Measurements from ENCODE around the gene MAMLD1. TPM values are rescaled to one million over a fixed set of nuclear protein-coding genes. Genes with fewer than 3 reads are reported as not detected.

MAMLD1 gene
- total RNA-seq, 2 experiments from 2014 or later, result 1.7 to 1.8 TPM

DNA sequence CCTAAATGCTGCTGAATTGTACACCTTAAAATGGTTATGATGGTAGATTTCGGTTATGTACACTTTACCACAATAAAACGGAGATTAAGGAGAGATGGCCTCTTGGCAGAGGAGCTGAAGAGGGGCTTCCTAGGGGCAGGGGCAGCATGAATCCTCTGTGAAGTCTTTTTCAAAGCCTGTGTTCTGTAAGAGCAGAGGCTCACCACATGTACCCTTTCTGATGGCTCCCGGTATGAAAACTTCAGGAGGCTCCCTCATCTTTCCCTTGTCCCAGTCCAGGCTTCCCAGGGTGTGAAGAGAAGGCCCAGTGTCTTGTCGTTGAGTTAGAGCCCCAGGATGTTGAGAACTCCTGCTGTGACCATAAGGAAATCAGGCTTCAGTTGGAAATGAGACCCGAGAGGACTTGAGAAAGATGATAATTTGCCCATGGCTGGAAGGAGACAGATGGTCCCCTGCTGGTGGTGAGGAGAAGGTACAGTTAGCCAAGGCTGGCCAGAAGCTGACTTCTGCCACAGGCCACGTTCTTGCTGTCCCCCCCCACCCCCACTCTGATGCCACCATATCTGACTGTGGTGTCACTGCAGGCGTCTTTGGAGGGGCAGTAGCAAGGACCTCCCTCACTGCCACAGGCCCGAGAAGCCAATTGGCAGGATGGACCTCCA, 173.5 kb downstream of the MAMLD1 start:
- Mint-ChIP-seq H3K27me3 (ENCODE audit: low read depth) (no peaks in the 10 kb centered on the region), H3K9me3 (peaks cover 11% of the 10 kb centered on the region), H3K4me3 (no peak overlapping the region), H3K27ac (no peak overlapping the region), H3K36me3 (ENCODE audit: low read depth) (peaks cover 2% of the 10 kb centered on the region), H3K4me1 (ENCODE audit: low read depth) (no peaks in the 10 kb centered on the region)
- intact Hi-C loops (cut with micrococcal nuclease), result no loop called here
- no peak for DNase-seq
- CTCF ChIA-PET, result no interaction called here

DNA sequence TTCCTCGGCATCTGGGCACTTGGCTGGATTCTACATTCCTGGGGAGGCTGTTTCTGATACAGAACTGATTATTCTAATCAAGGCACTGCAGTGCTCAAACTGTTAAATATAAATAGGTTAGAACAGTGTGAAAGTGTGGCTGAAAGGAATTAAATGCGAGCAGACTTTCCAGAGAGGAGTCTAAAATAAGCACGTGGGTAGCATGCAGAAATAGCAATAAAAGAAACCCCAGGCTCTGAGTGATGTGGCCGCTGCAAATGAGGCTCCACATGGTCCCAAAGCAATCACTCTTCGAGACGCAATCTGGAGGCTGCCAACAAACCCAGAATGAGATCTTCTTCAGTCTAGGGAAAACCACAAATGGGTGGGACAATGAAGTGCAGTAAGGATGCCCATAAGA, 174.7 kb downstream of the MAMLD1 start:
- no peaks in the 10 kb centered on the region for H3K4me1 Mint-ChIP-seq (ENCODE audit: low read depth)
- peaks cover 2% of the 10 kb centered on the region for H3K36me3 Mint-ChIP-seq (ENCODE audit: low read depth)
- no peaks in the 10 kb centered on the region for H3K27me3 Mint-ChIP-seq (ENCODE audit: low read depth)
- no peak for DNase-seq
- CTCF ChIA-PET, result no interaction called here
- peaks cover 11% of the 10 kb centered on the region for H3K9me3 Mint-ChIP-seq
- intact Hi-C loops (cut with micrococcal nuclease), result no loop called here
- no peak overlapping the region for H3K4me3 Mint-ChIP-seq
- no peak overlapping the region for H3K27ac Mint-ChIP-seq

DNA sequence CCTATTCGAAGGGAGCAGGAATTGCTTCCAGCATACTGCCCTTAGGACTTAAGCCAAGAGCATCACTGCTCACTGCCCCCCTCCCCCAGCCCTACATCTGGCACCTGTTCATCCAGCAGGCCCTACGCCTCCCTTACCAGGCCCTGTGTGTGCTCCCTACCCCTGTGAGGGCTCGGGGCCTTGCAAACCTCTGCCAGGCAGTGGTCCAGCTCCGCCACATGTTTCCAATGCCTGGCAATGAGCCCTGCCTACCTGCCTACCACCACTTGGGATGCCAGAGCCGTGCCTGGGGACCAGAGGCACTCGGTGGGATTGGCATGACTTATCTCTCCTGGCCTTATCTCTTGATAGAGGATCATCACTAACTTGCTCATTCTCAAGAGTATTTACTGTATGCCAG, 177.8 kb downstream of the MAMLD1 start:
- no peaks in the 10 kb centered on the region for H3K27me3 Mint-ChIP-seq (ENCODE audit: low read depth)

DNA sequence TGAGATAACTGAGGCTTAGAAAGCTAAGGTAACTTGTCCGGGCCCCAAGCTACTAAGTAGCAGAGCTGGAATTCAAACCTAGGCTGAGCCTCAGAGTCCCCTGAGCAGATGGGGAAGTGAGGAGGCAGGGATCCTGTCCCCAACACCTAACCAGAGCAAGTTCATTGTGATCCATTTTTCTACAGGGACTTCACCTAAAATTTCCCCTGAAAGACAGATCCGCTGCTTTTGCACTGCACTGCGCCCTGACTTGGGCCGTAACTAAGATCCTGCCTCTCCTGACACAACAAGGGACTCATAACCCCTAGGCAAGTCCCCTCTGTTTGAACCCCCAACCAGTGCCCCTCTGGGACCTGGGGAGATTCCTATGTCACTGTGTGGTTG, 179.7 kb downstream of the MAMLD1 start:
- intact Hi-C loops (cut with micrococcal nuclease), result no loop called here
- no peaks in the 10 kb centered on the region for H3K36me3 Mint-ChIP-seq (ENCODE audit: low read depth)
- no peaks in the 10 kb centered on the region for H3K9me3 Mint-ChIP-seq
- no peak overlapping the region for H3K4me3 Mint-ChIP-seq
- no peaks in the 10 kb centered on the region for H3K27me3 Mint-ChIP-seq (ENCODE audit: low read depth)
- no peak for DNase-seq
- CTCF ChIA-PET, result interaction anchor here (0.9 kb wide), 1 partner anchor 126 kb away, joined by 4 read pairs; no protein-coding TSS in a partner anchor
- peaks cover 12% of the 10 kb centered on the region for H3K4me1 Mint-ChIP-seq (ENCODE audit: low read depth)
- no peak overlapping the region for H3K27ac Mint-ChIP-seq

More for the DNA sequence above, 177.8 kb downstream of the MAMLD1 start:
- H3K9me3 Mint-ChIP-seq, result peaks cover 7% of the 10 kb centered on the region
- intact Hi-C loops (cut with micrococcal nuclease), result no loop called here
- no peaks in the 10 kb centered on the region for H3K4me1 Mint-ChIP-seq (ENCODE audit: low read depth)
- no peak overlapping the region for H3K27ac Mint-ChIP-seq
- CTCF ChIA-PET, result interaction anchor here (1.1 kb wide), 1 partner anchor 58 kb away, joined by 3 read pairs; no protein-coding TSS in a partner anchor
- H3K4me3 Mint-ChIP-seq, result no peak overlapping the region
- no peak for DNase-seq
- H3K36me3 Mint-ChIP-seq (ENCODE audit: low read depth), result no peaks in the 10 kb centered on the region

DNA sequence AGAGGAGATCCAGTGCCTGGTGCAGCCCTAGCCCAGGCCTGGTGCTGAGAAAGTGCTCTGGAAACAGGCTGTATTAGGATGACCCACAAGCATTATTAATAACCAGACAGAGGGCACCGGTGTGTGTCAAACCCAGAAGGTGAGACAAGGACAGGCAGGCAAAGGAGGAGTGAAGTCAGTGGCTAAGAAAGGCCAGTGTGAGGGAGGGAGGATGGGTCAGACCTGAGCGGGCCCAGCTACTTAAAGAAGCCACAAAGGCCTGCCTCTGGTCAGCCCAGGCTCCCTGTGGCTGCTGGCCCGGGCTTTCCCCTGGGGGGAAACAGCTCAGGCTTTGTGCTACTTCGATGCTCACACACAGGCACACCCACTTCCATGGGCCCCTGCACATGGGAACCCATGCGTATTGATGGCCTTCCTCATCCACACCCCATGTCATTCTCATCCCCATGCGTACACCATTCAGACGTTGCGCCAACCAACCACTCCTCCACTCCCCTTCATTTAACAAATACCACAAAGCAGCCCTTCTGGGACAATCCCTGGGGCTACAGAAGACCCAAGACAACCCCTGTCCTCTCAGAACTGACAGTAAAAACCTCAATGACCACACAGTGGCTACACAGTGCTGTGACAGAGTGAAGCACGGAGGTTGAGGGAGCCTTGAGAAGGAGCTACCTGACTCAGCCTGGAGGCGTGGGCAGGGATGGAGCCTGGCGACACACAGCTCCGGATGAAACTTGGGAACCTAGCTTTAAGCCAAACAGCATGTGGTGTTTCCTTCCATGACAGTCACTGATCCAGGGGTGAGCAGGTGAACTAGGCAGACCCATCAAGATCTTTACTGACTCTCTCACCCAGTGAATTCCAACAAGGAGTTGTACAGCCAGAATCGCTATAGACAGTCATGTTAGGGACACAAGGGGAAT, 180.4 kb downstream of the MAMLD1 start:
- Mint-ChIP-seq H3K36me3 (ENCODE audit: low read depth) (no peaks in the 10 kb centered on the region), H3K27ac (no peak overlapping the region), H3K9me3 (no peaks in the 10 kb centered on the region), H3K4me3 (no peak overlapping the region), H3K27me3 (ENCODE audit: low read depth) (no peaks in the 10 kb centered on the region), H3K4me1 (ENCODE audit: low read depth) (peaks cover 17% of the 10 kb centered on the region)
- DNase-seq, result no peak
- intact Hi-C loops (cut with micrococcal nuclease), result loop anchor here (1.0 kb wide), 3 partner anchors 44 to 138 kb away; no protein-coding TSS in a partner anchor
- CTCF ChIA-PET, result interaction anchor here (0.9 to 2.1 kb wide), 3 partner anchors 43 to 591 kb away, joined by 3 to 8 read pairs (median 4); no protein-coding TSS in a partner anchor

DNA sequence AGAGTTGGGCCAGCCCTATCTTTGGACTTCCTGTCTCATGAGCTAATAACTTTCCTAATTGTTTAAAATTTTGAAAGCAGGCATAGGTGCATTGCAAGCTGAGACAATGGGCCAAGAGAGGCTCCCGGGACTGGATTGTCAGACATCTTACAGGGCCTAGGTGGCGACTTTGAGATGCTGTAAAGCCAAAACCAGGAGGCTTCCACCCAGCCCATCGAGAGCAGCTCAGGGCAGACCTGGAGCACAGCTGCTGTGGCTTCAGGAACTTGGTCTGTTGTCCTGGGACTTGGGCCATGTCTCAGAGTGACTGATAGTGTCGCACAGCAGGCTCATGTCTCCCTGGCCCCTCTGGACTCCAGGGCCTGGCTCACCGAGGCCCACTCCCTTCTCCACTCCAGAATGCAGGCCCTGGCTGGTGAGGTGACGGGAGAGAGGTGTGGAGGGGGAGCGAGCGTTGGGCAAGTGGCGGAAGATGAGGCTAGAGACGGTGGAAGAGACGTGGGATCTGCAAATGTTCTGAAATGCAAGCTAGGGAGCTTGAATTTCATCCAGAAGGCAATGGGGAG, 181.2 kb downstream of the MAMLD1 start:
- H3K27ac Mint-ChIP-seq, result no peak overlapping the region
- peaks cover 17% of the 10 kb centered on the region for H3K4me1 Mint-ChIP-seq (ENCODE audit: low read depth)
- peak; percentile 44 for DNase-seq

DNA sequence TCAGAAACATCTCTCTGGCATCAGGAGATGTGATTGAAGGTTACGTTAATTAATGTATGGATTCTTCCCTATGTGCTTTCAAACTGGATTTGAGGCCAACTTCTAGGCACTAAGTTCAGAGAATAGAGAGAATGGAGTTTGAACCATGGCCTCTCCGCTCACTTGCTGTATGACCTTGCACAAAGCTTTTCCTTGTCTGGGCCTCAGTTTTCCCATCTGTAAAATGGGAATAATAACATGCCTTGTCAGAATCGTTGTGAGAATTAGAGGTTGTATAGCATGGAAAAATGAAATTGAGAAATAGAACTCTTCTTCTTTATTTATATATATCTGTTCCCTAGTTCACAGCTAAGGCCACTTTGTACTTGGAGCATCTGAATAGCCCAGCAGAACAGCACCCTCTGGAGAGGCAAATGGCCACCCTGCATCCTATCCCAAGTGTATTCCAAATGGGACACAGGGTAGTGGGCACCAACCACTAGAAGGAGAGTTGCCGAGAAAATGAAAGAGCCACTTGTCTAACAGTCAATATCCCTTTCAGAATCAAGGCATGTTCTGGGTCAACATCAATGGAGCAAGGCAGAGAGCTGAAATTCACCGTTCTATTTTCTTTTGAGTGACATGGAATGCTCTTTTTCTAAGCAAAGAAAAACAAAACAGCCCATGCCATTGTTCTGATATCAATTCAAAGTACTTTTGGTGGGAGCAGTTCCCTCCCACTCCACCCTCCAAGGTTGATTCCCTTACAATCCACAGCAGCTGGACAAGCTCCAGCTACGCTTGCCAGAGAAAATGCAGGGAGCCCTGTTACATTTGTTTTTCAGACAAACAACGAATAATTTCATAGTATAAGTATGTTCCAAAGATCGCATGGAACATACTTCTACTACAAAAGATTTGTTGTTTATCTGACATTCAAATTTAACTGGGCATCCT, 182.0 kb downstream of the MAMLD1 start:
- DNase-seq, result no peak
- no peaks in the 10 kb centered on the region for H3K36me3 Mint-ChIP-seq (ENCODE audit: low read depth)
- H3K27me3 Mint-ChIP-seq (ENCODE audit: low read depth), result no peaks in the 10 kb centered on the region
- no peaks in the 10 kb centered on the region for H3K9me3 Mint-ChIP-seq
- intact Hi-C loops (cut with micrococcal nuclease), result loop anchor here (1.0 kb wide), 3 partner anchors 42 to 136 kb away; no protein-coding TSS in a partner anchor
- H3K4me1 Mint-ChIP-seq (ENCODE audit: low read depth), result peaks cover 17% of the 10 kb centered on the region
- CTCF ChIA-PET, result interaction anchor here (1.0 to 2.1 kb wide), 2 partner anchors 42 to 180 kb away, joined by 3 to 8 read pairs; no protein-coding TSS in a partner anchor
- no peak overlapping the region for H3K4me3 Mint-ChIP-seq
- no peak overlapping the region for H3K27ac Mint-ChIP-seq

More for the DNA sequence above, 181.2 kb downstream of the MAMLD1 start:
- Mint-ChIP-seq H3K4me3 (no peak overlapping the region), H3K9me3 (no peaks in the 10 kb centered on the region), H3K27me3 (ENCODE audit: low read depth) (no peaks in the 10 kb centered on the region), H3K36me3 (ENCODE audit: low read depth) (no peaks in the 10 kb centered on the region)
- CTCF ChIA-PET, result interaction anchor here (0.9 to 2.1 kb wide), 2 partner anchors 42 to 592 kb away, joined by 3 to 8 read pairs; no protein-coding TSS in a partner anchor
- intact Hi-C loops (cut with micrococcal nuclease), result loop anchor here (1.0 kb wide), 3 partner anchors 43 to 137 kb away; no protein-coding TSS in a partner anchor

DNA sequence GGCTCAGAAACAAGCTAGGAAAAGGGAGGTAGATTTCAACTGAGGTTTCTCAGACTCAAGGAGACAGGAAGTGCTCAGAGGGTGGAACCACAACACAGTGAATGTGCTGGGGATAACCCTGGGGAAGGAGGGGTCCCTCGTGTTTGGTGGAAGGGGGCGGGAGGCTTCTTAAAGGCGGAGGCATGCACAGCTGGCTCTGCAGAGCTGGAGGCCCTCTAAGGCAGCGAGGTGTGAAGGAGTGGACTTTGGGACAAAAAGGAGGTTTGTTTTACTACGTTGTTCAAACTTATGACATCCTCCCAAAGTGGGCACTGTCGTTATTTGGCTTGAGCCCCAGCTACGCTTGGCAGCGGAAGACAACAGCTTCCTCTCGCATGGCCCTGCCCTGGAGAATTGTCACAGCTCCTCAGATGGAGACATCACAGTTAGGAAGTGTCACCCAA, 183.6 kb downstream of the MAMLD1 start:
- intact Hi-C loops (cut with micrococcal nuclease), result loop anchor here (1.0 kb wide), 1 partner anchor 22 kb away; the partner anchor contains the start of gene MTM1
- Mint-ChIP-seq H3K4me3 (peak overlapping the region; percentile 70), H3K9me3 (no peaks in the 10 kb centered on the region), H3K4me1 (ENCODE audit: low read depth) (peaks cover 17% of the 10 kb centered on the region), H3K36me3 (ENCODE audit: low read depth) (no peaks in the 10 kb centered on the region), H3K27ac (peak overlapping the region; percentile 50), H3K27me3 (ENCODE audit: low read depth) (no peaks in the 10 kb centered on the region)
- DNase-seq, result peak; percentile 45
- CTCF ChIA-PET, result interaction anchor here (0.6 to 1.0 kb wide), 4 partner anchors 38 to 506 kb away, joined by 3 to 4 read pairs (median 3); no protein-coding TSS in a partner anchor

DNA sequence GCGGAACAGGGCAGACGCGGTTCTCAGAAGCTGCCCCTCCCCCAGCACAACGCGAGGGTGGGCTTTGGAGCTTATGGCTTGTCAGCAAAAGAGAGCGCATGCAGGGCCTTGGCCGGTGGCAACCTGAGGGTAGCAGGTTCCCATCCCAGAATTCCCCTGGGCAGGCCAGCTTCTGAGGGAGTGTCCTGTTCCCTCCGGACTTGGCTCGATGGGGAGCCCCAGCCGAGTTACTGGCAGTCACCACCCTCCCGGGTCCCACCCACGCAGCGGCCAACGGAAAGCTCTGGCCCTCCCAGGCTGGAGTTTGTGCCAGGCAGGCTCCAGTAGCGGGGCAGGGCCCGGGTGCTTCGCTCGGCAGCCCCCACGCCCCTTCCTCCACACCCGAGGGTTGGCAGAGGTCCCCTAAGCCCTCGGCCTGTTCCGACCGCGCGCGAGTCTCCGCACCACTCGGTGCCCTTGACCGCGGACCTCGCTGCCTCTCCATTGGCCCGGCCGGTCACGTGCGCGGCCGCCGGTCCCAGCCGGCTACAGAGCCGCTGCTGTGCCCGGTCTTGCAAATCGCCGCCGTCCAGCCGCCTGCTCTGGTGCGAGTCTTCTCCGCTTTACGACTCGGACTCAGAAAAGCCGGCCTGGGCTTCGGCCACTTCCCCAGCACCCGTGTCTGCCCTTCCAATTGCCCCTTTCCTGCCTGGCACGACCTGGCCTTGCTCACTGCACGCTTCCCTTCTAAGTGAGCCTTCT, 184.4 kb downstream of the MAMLD1 start:
- CTCF ChIA-PET, result interaction anchor here (1.0 kb wide), 1 partner anchor 38 kb away, joined by 3 read pairs; no protein-coding TSS in a partner anchor
- Mint-ChIP-seq H3K9me3 (no peaks in the 10 kb centered on the region), H3K27ac (peak overlapping the region; percentile 41), H3K4me1 (ENCODE audit: low read depth) (peaks cover 17% of the 10 kb centered on the region), H3K4me3 (peak overlapping the region; percentile 70), H3K36me3 (ENCODE audit: low read depth) (no peaks in the 10 kb centered on the region), H3K27me3 (ENCODE audit: low read depth) (no peaks in the 10 kb centered on the region)
- intact Hi-C loops (cut with micrococcal nuclease), result no loop called here
- peak; percentile 19 for DNase-seq

DNA sequence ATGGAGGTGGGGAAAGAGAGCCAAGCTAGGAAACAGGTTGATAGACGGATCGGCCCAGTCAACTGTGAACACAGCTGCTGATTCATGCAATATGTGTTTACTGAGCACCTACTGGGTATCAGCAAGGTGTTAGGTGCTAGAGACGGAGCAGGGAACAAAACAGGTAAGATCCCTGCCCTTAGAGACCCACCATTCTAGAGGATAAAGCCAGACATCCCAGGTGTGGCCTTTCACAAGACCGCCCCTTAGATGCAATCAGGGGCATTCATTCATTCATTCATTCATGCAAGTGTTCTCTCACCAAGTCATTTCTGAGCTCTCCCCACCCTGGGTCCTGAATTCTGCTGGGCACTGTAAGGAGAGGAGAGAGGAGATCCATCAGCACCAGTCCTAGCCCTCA, 185.1 kb downstream of the MAMLD1 start:
- no peaks in the 10 kb centered on the region for H3K27me3 Mint-ChIP-seq (ENCODE audit: low read depth)
- CTCF ChIA-PET, result interaction anchor here (1.0 kb wide), 1 partner anchor 39 kb away, joined by 3 read pairs; no protein-coding TSS in a partner anchor
- peaks cover 17% of the 10 kb centered on the region for H3K4me1 Mint-ChIP-seq (ENCODE audit: low read depth)
- intact Hi-C loops (cut with micrococcal nuclease), result no loop called here
- peak overlapping the region; percentile 70 for H3K4me3 Mint-ChIP-seq
- H3K36me3 Mint-ChIP-seq (ENCODE audit: low read depth), result no peaks in the 10 kb centered on the region
- H3K27ac Mint-ChIP-seq, result no peak overlapping the region
- no peak for DNase-seq
- no peaks in the 10 kb centered on the region for H3K9me3 Mint-ChIP-seq
